Stimulated activated naive CD8-positive, alpha-beta T cell treated with anti-CD3 and anti-CD28 coated beads, Interleukin-15, amount 100 ng/mL, for 72 hours (primary cell): ENCODE data around the gene STYXL1.

ENCODE experiments used
- ATAC-seq: fragments of 150-1000 bp; cut with Tn5 transposase; 2 replicates; pipeline ENCODE4 v1.10.0; 2021; ENCODE audit warnings: mild to moderate bottlenecking, moderate library complexity
- DNase-seq, 2 donors: peaks; one replicate each; pipeline ENCODE4 v3.0.0; 2021 to 2022
- H3K27ac Mint-ChIP-seq, 2 donors: one replicate each; pipeline ENCODE4 v1.8.0; 2022; ENCODE audit warnings: mild to moderate bottlenecking in 2 of 2, mixed read lengths in 2 of 2, moderate library complexity in 2 of 2
- H3K27me3 Mint-ChIP-seq: one replicate; pipeline ENCODE4 v1.8.0; 2022; ENCODE audit warnings: mixed read lengths
- H3K4me1 Mint-ChIP-seq: one replicate; pipeline ENCODE4 v1.8.0; 2022; ENCODE audit warnings: mild to moderate bottlenecking, mixed read lengths
- H3K4me3 Mint-ChIP-seq, 2 donors: one replicate each; pipeline ENCODE4 v1.8.0; 2022; ENCODE audit warnings: mild to moderate bottlenecking in 2 of 2, mixed read lengths in 2 of 2, moderate library complexity in 1 of 2
- H3K9me3 Mint-ChIP-seq, 2 donors: one replicate each; pipeline ENCODE4 v1.8.0; 2022; ENCODE audit warnings: mixed read lengths in 2 of 2

Gene STYXL1

DNA sequence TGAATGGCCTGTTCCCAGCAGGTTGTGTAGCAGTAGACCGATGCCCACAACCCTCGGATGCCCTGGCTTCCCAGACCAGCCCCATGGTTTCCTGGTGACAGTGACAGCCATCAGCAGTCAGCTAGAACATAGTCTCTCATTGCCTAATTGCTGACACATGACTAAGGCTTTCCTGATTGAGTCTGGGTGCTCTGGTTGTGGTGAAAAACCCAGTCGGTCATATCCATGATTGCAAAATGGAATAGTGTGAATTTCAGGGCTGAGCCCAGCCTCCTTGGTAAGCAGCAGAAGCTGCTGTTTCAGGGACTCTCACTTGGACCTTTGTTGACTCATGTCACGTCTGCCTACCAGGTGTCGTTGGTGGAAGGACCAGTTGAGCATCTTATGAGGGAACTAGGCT lies 96.3 kb downstream of the STYXL1 start:
- Mint-ChIP-seq H3K4me1 (peaks cover 5% of the 10 kb centered on the region), H3K4me3 (no peak overlapping the region), H3K9me3 (no peaks in the 10 kb centered on the region), H3K27ac (no peak overlapping the region), H3K27me3 (no peaks in the 10 kb centered on the region)
- DNase-seq (no peak), ATAC-seq (peak; percentile 35)

DNA sequence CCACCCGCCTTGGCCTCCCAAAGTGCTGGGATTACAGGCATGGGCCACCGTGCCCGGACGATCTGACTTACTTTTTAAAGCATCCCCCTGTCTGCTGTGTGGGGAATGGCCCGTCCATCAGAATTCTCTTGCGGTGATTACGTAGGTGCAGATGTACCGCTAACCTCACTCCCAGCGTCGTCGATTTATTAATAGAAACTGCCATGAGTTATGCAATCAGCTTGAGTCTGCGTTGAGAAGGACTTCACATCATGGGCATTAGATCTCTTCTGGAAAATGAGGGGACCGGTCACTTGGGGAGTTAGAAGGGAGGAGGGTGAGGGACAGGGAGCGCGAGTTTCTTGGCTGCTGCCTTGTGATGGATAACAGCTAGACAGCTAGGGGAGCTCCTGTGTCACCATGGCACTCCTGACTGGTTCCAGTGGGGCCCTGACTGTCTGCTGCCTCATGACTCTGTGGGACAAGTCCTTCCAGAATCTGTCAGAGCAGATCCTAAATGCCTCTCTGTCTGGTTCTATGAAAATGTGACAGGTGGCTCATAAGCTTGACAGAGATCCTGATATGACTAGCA lies 97.6 kb downstream of the STYXL1 start:
- H3K4me3 Mint-ChIP-seq: no peak overlapping the region
- H3K27ac Mint-ChIP-seq: no peak overlapping the region
- DNase-seq (no peak), ATAC-seq (no peak)
- H3K9me3 Mint-ChIP-seq: no peaks in the 10 kb centered on the region
- H3K4me1 Mint-ChIP-seq: peaks cover 12% of the 10 kb centered on the region
- H3K27me3 Mint-ChIP-seq: no peaks in the 10 kb centered on the region

DNA sequence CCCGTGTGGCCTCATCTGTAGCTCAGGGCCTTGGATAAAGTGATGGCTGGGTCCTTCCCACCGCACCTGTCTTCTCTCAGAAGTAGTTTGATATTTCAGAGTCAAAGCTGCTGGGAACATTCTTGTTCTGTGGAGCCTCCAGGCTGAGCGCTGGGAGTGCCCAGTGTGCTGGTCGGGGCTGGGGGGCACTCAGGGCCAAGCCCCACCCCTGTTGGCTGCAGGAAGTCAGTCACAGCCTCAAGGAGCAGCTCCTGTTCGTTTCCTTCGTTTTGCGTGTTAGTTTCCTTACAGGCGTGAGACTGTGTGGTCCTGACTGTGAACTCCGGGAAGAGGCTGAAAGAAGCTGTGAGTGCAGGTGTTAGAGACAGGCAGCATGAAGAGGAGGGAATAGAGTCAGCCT lies 99.6 kb downstream of the STYXL1 start:
- H3K27ac Mint-ChIP-seq: no peak overlapping the region
- H3K27me3 Mint-ChIP-seq: no peaks in the 10 kb centered on the region

More for the DNA sequence above, 99.6 kb downstream of the STYXL1 start:
- DNase-seq: no peak
- peaks cover 12% of the 10 kb centered on the region for H3K4me1 Mint-ChIP-seq
- H3K4me3 Mint-ChIP-seq: no peak overlapping the region
- H3K9me3 Mint-ChIP-seq: no peaks in the 10 kb centered on the region
- ATAC-seq: no peak
